ENCODE results near the gene MRPL43.

GRCh38 chr10:100998183-100998990 lies 11.1 kb upstream of the MRPL43 start:
- TF ChIP-seq POLR2A (IDR thresholded peaks at IDR 0.05; ENCODE audit: low read length) (no peak), GATA1 (IDR thresholded peaks at IDR 0.05; ENCODE audit: low read depth, low read length) (no peak)
